Measurements from ENCODE around the gene PALLD. TPM values are rescaled to one million over a fixed set of nuclear protein-coding genes. Genes with fewer than 3 reads are reported as not detected.

Gene PALLD
- total RNA-seq, 4 donors from 2014 or later, result 93.3 to 214 (median 174) TPM

DNA sequence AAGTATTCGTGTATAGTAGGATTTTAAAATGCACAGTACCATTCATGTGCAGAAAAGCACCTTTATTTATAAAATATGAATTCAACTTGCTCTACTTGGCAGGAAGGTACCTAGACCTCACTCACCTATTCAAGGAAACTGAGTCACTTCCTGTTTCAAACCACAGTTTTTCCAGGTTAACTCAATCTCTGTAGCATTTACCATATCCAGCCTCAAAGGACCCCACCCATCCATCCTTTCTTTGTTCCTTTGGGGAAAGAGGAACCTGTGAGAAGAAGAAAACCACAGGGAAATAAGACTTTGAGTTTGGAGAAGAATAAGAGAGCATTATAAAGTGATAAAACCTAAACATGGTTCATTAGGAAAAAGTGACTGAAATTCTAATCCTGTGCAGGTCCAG is 262.5 kb downstream of the PALLD start:
- TF ChIP-seq EP300 (IDR thresholded peaks at IDR 0.05) (no peak), POLR2A (IDR thresholded peaks at IDR 0.05) (no peak)
- TF ChIP-seq, protein P1, sequence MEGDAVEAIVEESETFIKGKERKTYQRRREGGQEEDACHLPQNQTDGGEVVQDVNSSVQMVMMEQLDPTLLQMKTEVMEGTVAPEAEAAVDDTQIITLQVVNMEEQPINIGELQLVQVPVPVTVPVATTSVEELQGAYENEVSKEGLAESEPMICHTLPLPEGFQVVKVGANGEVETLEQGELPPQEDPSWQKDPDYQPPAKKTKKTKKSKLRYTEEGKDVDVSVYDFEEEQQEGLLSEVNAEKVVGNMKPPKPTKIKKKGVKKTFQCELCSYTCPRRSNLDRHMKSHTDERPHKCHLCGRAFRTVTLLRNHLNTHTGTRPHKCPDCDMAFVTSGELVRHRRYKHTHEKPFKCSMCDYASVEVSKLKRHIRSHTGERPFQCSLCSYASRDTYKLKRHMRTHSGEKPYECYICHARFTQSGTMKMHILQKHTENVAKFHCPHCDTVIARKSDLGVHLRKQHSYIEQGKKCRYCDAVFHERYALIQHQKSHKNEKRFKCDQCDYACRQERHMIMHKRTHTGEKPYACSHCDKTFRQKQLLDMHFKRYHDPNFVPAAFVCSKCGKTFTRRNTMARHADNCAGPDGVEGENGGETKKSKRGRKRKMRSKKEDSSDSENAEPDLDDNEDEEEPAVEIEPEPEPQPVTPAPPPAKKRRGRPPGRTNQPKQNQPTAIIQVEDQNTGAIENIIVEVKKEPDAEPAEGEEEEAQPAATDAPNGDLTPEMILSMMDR (IDR thresholded peaks at IDR 0.05), result no peak
- Histone ChIP-seq H3K27ac (no peak overlapping the region), H3K27me3 (no peaks in the 10 kb centered on the region), H3K4me3 (no peak overlapping the region), H3K36me3 (no peaks in the 10 kb centered on the region), H3K4me1 (peaks cover 0 to 6% (median 0%) of the 10 kb centered on the region in 4 donors), H3K9me3 (no peaks in the 10 kb centered on the region)
- 84 to 86% methylated on average over 1 of the region's 1 CpG for WGBS, 2 donors
- no peak for DNase-seq (ENCODE audit: low spot score in 2 of 2)

DNA sequence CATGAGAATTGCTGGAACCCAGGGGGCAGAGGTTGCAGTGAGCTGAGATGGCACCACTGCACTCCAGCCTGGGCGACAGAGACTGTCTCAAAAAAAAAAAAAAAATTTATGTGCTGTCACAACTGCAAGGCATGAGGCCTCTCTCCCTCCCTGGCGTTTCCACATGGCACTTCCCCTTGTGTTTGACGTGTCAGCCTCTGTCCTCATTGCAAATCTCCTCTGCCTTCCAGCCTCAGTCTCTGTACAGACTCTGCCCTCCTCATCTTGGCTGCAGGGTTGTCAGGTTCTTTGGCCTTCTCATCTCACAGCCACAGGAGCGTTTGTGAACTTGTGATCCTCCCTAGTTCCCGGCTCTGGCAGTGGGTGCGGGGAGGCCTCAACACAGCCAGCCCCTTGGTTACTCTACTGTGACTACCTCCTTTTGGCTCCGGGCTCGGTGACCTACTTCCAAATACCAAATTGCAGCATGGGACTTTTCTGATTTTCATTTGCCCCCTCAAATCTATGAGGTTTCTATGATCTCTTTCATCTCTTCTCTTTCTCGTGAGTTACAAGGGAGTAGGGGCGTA is 263.2 kb downstream of the PALLD start:
- H3K9me3 ChIP-seq, result no peaks in the 10 kb centered on the region
- TF ChIP-seq EP300 (IDR thresholded peaks at IDR 0.05) (no peak), POLR2A (IDR thresholded peaks at IDR 0.05) (no peak)
- TF ChIP-seq, protein P1 (IDR thresholded peaks at IDR 0.05), result no peak
- H3K4me3 ChIP-seq, result no peak overlapping the region
- no peak overlapping the region for H3K27ac ChIP-seq
- no peak for DNase-seq (ENCODE audit: low spot score in 2 of 2)
- H3K36me3 ChIP-seq, result no peaks in the 10 kb centered on the region
- H3K27me3 ChIP-seq, result no peaks in the 10 kb centered on the region
- peaks cover 0 to 6% (median 0%) of the 10 kb centered on the region in 4 donors for H3K4me1 ChIP-seq
- WGBS, 2 donors, result 86% methylated on average over 10 of the region's 10 CpGs

DNA sequence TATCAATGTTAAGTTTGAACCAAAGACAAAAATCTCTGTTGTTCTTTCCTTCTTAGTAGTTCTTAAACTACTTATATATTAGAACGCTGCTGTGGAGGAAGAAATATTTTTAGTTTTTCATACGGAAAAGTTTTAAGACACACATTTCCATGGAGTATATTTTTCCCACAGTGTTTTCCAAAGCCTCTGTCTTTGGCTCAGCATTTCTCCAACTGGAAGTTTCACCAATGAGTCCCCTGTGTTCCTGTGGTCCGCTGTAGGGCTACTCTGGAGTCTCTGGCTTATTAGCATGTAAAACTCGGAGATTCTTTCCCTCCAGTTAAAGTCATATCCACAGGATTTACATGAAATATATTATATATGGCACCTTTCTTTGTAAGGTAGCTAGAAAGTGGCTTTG is 264.2 kb downstream of the PALLD start:
- no peak for TF ChIP-seq EP300 (IDR thresholded peaks at IDR 0.05)
- TF ChIP-seq, protein P1 (IDR thresholded peaks at IDR 0.05), result no peak
- TF ChIP-seq POLR2A (IDR thresholded peaks at IDR 0.05), result no peak
- DNase-seq (ENCODE audit: low spot score in 2 of 2), result no peak
- Histone ChIP-seq H3K9me3 (no peaks in the 10 kb centered on the region), H3K36me3 (no peaks in the 10 kb centered on the region), H3K4me1 (peaks cover 0 to 15% (median 0%) of the 10 kb centered on the region in 4 donors), H3K4me3 (no peak overlapping the region), H3K27me3 (no peaks in the 10 kb centered on the region), H3K27ac (no peak overlapping the region)
- 64 to 69% methylated on average over 4 of the region's 4 CpGs for WGBS, 2 donors

DNA sequence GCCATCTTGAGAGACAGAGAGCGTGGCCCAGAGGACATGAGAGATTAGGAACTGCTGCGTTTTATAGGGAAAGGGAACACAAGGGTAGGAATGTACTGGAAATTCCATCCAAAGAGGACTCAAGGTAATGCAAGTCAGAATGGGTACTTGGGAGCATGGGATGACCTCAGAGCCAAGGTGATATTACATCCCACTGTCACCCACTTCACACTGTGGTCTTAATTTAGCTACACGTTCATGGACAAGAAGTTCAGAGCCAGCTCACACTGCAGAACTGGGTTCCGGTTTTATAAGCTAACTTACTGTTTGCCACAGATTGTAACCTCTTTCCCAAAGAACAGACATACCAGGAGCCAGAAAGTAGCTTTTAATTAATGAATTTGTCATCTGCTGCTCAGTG is 268.5 kb downstream of the PALLD start:
- Histone ChIP-seq H3K27ac (peak overlapping the region in 2 of 4 donors; percentile 56 to 69), H3K27me3 (no peaks in the 10 kb centered on the region), H3K36me3 (no peaks in the 10 kb centered on the region), H3K4me1 (peaks cover 0 to 29% (median 6%) of the 10 kb centered on the region in 4 donors), H3K4me3 (no peak overlapping the region), H3K9me3 (no peaks in the 10 kb centered on the region)
- DNase-seq (ENCODE audit: low spot score in 2 of 2), result no peak
- 80 to 85% methylated on average over 4 of the region's 4 CpGs for WGBS, 2 donors
- TF ChIP-seq, protein P1 (IDR thresholded peaks at IDR 0.05), result no peak
- TF ChIP-seq POLR2A (IDR thresholded peaks at IDR 0.05) (no peak), EP300 (IDR thresholded peaks at IDR 0.05) (no peak)

DNA sequence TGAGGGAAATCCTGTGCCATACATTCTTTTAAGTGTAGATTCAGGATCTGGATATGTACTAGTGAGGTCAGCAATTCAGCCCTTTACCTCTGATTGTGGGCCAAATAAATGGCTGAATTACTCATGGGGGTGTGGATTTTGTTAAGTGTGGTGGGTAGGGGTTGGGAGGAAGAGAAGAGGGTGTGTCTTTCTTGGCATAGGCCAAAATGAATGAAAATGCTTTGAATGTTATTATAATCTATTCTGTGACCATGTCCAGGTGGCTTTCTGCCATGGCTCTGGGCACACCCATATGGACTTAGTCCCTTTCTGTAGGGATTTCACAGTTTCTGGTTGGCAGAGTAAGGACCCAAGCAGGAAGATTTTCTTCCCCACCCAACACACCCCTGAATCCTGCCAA is 268.9 kb downstream of the PALLD start:
- DNase-seq (ENCODE audit: low spot score in 2 of 2), result no peak
- no peak overlapping the region for H3K4me3 ChIP-seq
- peaks cover 0 to 33% (median 6%) of the 10 kb centered on the region in 4 donors for H3K4me1 ChIP-seq
- peak overlapping the region in 3 of 4 donors; percentile 56 to 69 (median 57) for H3K27ac ChIP-seq
- no peaks in the 10 kb centered on the region for H3K36me3 ChIP-seq
- no peaks in the 10 kb centered on the region for H3K9me3 ChIP-seq
- TF ChIP-seq, protein P1 (IDR thresholded peaks at IDR 0.05), result no peak
- TF ChIP-seq POLR2A (IDR thresholded peaks at IDR 0.05) (no peak), EP300 (IDR thresholded peaks at IDR 0.05) (no peak)
- H3K27me3 ChIP-seq, result no peaks in the 10 kb centered on the region
